Muscle of back (tissue), 11 donors: ENCODE data around the gene TMPRSS6. TPM values are rescaled to one million over a fixed set of nuclear protein-coding genes. Genes with fewer than 3 reads are reported as not detected.

ENCODE experiments used
- DNase-seq, 3 donors: peaks; one replicate each; pipeline versions ENCODE4 v3.0.0 to v3.0.0-alpha.2; 2013
- polyA plus RNA-seq, 10 donors: library from polyadenylated mRNA; unstranded; fragments of 120-200 nt; gene quantifications; one replicate each; pipeline ENCODE4 v1.2.1, GENCODE V29; 2013; ENCODE audit not compliant: insufficient read length in 10 of 10

TMPRSS6 gene
- polyA plus RNA-seq, 10 donors = 0.07 to 0.17 (median 0.12) TPM; not detected in 3

DNA sequence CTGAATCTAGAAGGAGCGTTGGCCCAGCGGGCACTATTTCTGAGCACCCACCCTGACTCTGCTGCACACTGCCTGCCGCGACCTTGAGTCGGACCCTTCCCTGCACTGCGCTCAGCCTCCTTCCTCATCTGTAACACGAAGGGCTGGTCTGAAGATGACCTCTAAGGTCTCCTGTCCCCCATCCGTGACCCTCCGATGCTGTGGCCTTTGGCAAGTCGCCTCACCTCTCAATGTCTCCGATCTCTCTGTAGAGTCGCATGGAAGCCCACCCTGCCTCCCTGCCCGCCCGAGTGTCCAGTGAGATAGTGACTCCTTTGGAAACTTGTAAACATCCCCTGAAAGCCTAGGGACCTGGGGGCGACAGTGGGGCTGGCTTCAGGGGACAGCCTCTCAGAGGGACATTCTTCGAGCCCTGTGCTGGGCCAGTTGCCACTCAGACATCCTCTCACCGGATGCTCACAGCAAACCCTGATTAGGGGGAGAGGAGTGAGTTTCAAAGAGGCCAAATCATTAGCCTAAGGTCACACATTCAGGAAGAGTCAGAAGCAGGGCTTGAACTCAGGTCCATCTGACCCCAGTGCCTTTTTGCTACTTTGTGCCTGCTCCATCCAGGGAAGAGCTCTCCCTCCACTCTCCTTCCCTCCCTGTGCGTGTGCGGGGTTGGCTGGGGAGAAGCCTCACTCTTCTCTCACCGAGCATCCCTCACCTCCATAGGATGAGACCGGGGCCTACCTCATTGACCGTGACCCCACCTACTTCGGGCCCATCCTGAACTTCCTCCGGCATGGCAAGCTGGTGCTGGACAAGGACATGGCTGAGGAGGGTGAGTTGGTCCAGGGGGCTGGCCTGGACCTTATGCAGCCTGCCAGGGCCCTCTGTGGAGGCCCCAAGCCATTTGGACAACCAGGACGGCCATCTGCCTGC lies 56.9 kb downstream of the TMPRSS6 start:
- DNase-seq = no peak

DNA sequence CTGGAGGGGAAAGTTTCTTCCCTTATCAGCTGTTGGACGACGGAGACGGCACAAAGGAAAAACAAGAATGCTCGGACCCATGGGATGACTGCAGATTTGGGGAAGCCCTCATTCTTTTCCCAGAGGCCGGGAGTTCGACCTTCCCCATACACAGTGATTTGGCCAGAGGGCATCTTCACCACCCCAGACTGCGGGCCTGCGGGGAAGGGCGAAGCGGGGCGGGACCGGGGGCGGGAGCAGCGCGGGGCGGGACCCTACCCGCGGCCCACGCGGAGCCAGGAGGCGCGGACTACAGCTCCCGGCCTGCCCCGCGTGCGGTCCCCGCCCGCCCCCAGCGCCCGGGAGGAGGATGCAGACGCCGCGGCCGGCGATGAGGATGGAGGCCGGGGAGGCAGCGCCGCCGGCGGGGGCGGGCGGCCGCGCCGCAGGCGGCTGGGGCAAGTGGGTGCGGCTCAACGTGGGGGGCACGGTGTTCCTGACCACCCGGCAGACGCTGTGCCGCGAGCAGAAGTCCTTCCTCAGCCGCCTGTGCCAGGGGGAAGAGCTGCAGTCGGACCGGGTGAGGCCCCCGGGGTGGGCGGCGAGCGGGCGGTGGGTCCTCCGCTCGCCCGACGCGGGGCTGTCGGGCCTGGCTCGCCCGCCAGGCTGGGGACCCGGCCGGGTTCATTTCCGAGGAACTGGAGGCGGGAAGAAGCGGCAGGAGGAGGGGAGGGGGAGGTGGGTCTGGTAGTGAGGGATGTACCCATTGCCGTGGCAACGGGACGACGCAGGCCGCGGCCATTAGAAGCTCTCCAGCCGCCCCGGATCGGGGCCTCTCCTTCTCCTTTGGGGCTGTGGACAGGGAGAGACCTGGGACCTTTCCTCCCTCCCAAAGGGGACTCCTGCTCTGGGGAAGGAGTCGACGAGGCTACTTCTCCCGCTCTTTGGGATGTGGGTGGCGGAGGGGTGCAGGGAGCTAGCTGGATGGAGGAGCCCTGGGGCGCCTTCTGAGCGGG lies 57.8 kb downstream of the TMPRSS6 start, which contains the start of gene KCTD17:
Gene KCTD17 (plus strand): TSS at position 352 of the 995 bp plus-strand sequence. CDS start 19 bp downstream, at position 371.
- DNase-seq = peak; percentile 50 to 89 (median 78)

DNA sequence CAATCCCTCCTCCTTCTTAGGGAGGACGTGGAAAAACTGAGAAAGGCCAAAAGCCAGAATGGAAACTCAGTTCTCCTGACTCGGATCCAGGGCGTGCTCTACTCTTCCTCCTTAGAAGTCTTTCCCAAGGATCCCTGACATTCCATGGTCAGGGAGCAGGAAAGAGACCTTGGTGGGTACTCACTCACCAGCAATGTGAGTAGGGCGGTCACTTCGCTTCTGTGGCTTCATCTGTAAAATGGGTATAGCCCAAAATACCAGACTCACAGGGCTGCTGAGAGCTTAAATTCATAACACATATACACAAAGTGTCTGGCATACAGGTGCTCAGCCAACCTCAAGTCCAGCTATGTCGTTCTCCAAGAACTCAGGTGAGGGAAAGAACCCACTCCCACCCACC lies 58.6 kb downstream of the TMPRSS6 start:
- DNase-seq = no peak

DNA sequence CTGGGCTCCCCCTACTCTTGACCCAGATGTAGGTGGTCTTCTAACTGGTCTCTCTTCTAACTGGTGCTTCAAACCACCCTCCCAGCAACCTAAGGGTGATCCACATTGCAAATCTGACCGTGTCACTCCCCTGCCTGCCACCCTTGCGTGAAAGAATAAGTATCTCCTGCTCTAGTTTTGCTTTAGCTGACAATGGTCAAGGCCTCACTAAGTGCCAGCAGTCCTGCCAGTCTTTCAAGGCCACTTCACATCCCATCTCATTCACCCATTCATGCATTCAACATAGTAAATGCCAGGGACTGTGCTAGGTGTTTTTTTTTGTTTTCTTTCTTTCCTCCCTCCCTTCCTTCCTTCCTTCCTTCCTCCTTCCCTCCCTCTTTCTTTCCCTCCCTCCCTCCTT lies 60.3 kb downstream of the TMPRSS6 start:
- no peak for DNase-seq

DNA sequence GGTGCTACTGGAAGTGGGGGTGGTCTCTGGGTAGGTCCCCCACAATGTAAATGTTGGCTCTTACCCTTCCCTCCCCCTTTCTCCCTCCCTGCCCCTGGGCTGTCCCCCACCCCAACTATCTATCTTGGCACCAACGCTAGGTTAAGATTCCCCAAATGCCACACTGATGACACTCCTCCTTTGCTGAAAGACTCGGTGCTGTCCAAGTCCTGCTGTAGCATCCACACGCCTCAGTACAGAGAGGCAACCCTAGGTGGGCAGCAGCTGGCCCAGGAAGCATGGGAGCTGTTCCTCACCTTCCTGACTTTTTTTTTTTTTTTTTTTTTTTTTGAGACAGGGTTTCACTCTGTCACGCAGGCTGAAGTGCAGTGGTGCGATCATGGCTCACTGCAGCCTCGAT lies 61.4 kb downstream of the TMPRSS6 start:
- no peak for DNase-seq

DNA sequence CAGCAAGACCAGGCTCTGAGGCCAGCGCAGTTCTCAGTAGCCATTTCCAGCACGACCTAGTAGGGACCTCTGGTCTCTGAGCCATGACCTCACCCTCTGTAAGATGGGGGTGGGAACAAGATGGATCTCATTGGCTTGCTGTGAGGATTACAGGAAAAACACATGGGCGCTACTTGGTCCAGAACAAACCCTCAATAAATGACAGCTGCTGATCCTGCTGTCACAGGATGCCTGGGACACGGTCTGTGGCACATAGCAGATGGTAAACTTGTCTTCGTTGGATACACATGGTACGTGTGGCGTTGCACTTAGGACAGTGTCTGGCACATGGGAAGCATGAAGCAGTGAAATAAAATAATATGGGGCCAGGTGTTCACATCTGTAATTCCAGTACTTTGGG lies 62.5 kb downstream of the TMPRSS6 start:
- no peak for DNase-seq

DNA sequence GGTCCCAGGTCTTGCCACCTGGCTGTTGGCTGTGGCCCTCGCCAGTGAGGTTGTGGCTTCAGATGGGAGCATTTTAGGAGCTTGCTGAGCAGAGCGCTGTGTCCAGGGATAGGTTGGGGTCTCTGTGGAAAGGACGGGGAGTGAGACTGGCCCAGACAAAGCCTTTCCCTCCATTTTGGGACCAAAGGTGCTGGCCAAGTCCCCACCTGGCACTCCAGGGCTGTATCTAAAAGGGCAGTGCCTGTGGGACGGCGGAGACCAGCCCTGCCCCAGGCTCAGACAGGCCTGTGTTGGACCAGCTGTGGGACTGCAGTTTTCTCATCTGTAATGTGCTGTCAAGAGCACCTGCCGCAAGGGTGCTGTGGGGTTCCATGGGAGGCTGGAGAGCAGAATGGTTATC lies 62.9 kb downstream of the TMPRSS6 start:
- no peak for DNase-seq

DNA sequence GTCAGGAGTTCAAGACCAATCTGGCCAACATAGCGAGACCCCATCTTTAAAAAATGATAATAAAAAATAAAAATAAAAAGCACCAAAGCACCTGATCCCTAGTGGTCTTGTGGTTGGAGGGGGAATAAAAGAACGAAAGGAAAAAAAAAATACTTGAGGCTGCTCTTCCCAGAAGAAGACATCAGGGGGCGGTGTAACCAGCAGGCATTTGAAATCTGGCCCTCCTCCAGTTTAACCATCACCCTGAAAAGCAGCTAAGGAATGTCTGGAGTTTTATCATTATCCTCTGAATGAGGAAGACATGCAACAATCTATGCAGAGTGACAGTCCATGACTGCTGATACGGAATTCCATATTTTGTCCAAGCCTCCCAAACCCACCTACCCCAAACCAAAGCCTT lies 63.6 kb downstream of the TMPRSS6 start:
- DNase-seq = no peak

DNA sequence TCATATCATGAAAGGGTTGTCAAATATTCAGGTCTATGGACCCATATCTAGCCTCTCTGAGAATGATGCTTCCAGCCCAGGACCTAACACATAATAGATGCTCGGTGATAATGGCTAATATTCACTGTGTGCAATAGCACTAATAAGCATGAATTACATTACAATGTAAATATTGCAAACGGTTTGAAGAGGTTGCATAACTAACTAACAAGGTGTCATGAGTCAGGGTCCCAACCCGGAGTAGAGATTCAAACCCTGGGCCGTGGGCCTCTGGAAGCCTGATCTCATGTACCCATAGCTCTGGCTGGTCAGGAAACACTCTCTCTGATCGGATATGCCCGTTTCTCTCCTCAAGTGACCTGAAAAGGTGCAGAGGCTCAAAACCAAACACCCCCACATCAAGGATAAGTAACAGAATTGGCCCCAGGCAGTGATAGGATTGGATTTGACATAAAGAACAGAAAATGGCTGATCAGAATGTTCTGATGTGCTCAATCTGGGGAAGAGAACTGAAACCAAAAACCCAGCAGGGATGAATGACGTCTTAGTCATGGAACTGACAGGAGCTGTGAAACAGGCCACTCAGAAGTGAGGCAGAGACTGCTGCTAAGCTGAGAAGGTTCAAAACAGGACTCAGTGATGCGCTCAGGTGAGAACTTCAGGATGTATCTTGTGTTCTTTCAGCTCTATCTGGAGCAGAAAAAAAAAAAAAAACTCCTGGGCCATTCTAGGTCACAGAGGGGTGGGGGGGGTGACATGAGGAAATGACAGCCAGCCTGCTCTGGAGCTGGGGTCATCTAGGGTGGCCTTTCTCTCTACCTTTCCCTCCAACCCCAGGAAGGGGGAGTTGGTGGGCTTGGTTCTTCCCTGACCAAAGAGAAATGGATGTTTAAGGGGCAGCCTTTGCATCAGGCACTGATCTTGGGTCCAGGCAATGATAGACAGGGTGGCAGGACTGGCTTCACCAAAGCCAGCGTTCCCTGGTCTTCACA lies 64.6 kb downstream of the TMPRSS6 start:
- no peak for DNase-seq

DNA sequence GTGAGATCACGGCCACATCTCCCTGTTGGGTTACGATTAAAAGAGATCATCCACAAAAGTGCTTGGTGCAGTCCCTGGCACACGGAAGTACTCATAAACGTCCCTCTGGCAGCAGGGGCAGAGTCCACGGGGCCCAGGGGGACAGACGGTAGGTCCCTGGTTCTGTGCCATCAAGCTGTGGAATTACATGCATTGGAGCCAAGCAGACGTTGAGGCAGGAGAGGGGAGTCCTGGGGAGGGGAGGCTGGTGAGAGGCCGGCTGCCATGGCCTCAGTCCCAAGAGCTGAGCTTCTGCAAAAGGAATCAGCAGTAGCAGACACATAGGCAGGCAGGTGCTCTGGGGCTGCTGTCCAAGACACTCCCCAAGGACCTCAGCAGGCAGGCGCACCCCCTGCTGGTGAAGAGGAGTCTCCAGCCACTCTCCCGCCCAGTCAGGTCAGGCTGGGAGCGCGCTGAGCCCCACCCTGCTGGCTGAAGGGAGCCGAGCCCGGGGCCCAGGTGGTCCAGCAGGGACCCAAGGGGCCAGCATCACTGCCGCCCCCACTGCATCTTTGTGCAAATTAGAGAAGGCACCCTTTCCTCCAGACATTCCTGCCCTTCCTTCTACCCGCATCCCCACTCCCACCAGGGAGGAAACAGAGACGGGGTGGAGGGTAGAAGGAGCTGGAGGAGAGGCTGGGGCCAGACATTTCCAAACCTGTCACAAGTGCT lies 65.5 kb downstream of the TMPRSS6 start:
- DNase-seq = peak in 1 of 3 donors; percentile 44

DNA sequence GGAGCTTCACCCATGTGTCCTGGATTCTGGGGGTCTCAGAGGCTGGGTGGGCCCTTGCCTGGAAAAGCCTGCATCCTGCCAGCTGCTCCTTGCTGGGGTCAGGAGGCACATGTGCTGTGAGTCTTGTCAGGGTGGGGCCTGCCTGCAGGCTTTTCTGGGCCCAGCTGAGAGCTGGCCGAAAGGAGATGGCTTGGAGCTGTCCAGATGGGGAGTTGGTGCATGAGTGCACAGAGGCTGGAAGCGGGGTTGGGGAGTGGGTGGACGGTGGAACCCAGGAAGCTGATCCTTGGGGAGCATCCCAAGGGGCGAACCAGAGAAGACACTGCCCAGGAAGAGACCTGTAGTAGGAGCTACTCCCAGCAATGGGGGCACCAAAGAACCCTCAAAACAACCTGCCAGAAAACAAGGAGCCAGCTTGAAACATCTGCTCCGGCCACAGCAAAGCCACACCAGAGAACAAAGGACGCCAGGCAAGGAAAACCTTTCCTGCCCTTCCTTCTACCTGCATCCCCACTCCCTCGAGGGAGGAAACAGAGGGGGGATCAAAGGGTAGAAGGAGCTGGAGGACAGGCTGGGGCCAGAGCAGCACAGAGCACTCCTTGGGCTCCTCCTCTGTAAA lies 66.2 kb downstream of the TMPRSS6 start:
- DNase-seq = peak in 1 of 3 donors; percentile 11

DNA sequence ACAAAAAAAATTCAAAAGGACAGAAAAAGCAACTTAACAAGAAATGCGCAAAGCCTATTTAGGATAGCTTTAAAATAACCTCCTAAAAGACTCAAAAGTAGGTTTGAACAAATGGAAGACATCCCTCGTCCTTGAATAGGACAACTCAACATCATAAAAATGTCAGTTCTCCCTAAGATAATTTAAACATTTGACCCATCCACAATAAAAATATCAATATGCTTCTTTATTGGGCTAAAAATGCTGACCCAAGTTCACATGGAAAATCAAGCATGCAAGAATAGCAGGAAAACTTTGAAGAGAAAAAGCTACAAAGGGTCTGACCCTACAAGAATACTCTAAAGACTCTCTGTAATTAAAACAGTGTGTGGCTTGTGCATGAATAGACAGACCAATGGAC lies 70.0 kb downstream of the TMPRSS6 start:
- peak in 1 of 3 donors; percentile 13 for DNase-seq

DNA sequence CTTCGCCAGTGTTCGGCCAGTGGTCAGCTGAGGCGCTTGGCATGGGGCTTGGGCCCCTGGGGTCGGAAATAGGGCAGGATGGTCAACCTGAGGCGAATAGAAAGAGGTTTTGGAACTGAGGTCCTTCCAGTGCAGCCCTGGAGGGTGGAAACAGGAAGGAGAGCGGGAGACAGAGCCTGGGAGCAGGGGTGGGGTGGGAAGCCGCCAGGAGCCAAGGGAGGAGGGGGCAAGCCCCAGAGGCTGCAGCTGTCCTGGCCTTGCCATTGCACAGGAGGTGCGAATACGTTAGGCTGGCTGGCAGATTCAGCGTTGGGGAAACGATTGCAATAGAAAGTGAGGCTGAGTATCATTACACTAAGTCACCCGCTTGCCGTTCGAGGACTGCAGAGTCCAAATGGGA lies 71.8 kb downstream of the TMPRSS6 start:
- no peak for DNase-seq

DNA sequence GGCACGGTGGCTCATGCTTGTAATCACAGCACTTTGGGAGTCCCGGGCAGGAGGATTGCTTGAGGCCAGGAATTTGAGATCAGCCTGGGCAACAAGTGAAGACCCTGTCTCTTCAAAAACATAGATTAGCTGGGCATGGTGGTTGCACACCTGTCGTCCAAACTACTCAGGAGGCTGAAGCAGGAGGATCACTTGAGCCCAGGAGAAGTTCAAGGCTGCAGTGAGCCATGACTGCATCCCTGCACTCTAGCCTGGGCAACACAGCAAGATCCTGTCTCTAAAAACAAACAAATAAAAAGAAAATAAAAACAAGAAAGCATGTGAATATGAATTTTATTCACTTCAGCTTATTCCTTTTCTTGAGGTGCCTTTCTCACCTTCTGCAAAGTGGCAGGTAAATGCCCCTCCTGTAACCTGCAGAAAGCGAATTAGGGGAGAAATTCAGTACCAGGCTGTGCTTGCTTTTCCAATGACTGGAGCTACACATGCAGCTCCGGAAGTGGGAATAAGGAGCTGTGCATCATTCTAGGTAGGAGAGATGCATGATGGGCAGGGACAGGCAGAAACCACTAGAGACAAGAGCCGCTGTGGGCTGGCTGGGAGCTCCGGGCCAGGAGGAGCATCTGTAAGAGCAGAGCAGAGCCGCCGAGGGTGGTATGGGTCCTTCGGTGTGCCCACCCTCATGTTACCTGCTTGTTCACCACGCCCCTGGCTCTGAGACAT lies 72.7 kb downstream of the TMPRSS6 start:
- DNase-seq = no peak

DNA sequence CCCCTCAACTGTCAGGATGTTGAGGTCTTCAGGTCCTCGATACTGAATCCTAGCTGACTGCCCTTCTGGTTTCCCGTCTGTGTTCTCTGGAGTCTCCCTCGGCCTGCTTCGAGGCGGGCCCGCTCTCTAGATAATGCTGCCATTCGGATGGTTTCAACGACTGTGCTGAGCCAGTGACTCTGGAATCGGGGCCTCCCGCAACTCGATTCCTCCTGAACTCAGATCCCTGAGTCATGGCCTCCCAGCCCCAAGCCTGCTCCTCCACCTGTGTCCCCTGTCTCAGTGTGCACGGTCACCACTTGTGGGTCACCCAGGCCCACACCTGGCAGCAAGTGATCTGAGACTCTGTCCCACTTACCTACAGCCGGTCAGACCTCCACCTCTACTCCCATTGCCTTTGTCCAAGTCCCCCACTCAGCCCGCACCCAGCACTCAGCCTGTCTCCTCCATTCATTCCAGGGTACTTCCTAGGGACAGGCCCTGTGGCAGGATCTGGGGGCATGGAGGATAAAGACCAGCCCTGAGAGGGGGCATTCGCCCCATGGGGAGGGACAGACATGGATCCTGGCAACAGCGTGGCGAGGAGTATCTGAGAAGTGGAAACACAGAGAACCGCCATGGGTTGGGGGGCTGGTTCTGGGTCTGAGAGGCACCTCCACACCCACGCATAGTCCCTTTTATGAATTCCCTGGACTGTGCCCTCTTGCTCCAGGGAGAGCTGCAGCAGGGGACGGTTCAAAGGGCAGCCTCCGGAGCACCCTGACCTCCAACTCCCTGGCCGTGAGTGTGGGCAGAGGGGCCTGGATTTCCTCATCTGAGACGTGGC lies 75.7 kb downstream of the TMPRSS6 start:
- no peak for DNase-seq

DNA sequence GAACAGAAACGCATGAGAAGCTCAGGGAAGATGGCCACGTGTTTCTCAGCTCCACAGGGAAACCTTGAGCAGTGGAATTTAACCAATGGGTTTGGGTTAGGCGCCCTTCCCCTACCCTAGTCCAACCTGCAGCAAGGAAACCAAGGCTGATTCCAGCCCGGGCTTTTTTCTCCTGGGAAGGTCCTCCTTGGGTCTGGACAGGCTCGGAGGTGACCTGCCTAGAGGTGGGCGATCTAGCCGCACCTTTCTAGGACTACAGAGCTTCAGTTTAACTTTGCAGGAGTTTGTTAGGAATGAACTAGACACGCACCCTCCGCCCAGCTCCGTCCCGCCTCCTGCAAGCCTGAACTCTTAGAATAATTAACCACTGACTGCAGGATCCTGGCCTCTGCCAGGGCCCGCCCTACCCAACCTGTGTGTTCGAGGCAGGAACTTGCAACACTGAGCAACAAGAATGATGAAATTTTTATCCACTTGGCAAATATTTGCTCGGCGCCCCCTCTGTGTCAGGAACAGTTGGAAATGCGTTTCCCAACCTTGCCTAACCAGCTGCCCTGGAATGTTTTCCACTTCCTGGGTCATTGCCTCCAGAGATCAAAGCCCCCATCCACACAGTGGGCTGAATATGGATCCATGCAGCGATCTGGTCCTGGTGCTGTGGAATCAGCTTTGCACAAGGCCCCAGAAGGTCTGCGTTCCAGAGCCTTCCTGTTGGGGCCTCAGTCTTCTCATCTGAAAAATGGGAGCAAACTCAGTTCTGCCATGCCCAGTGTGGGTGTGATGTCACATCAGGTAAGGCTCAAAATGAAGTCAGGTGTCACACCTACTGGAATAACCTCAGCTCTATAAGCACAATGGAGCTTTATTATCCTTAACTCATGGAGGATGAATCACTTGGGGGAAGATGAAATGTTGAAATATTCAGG lies 76.7 kb downstream of the TMPRSS6 start:
- DNase-seq = no peak

DNA sequence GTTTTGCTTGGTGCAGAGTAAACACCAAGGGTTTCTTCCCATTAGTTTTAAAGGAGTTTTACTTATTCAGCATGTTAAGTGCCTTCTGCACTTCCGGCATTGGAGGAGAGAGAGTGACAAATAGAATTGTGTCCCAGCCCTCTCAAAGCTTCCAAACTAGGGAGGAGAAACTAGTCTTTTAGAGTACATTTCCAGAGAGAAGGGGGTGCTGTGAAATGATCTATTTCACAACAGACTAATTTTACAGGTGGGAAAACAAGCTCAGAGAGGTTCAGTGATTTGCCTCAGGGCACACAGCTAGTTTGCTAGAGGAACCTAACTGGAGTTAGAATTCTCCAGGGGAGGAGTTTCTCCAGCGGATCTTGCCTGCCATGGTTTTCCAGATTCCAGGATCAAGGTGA lies 77.4 kb downstream of the TMPRSS6 start:
- no peak for DNase-seq
